Cardiac atrium fibroblast (primary cell): ENCODE data around the gene MFSD1. TPM values are rescaled to one million over a fixed set of nuclear protein-coding genes. Genes with fewer than 3 reads are reported as not detected.

ENCODE experiments used
- total RNA-seq: library from RNA; depleted of rRNA; stranded (reverse); fragments of >200 nt; gene quantifications from 2 replicates; pipeline ENCODE4 v1.2.3, GENCODE V29; 2015

Gene MFSD1, protein sequence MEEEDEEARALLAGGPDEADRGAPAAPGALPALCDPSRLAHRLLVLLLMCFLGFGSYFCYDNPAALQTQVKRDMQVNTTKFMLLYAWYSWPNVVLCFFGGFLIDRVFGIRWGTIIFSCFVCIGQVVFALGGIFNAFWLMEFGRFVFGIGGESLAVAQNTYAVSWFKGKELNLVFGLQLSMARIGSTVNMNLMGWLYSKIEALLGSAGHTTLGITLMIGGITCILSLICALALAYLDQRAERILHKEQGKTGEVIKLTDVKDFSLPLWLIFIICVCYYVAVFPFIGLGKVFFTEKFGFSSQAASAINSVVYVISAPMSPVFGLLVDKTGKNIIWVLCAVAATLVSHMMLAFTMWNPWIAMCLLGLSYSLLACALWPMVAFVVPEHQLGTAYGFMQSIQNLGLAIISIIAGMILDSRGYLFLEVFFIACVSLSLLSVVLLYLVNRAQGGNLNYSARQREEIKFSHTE
- total RNA-seq: 65.6 and 68.8 TPM in 2 replicates

DNA sequence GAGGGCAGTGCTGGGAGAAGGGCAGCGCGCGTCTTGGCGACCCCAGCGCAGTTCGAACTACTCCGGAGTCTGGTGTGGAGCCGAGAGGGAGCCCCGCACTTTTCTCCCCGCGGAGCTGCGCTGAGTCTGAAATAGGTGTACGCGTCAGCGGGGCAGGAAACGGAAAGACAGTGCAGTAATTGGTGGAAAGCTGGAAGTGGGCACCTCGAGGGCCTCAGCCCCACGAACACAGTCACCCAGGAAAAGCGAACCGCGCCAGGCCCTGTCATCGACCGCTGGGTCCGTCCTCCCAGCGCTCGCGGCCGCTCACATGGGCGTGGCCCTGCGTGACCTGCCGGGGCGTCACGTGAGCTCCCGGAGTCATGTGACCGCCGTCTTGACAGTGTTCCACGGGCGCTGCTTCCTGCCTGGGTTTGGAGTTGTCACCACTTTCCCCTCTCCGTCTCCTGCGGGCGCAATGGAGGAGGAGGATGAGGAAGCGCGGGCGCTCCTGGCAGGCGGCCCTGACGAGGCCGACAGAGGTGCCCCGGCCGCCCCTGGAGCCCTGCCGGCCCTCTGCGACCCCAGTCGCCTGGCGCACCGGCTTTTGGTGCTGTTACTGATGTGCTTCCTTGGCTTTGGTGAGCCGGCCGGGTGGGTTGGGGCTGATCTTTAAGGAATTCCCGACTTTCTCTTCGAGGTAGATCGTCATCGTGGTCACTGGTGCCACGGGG lies at the start of gene MFSD1:
Gene MFSD1, plus strand, starts transcription at position 359 of the 713 bp plus-strand sequence. Its CDS starts 99 bp downstream, at position 458.

Other genes starting within 250 kb of the MFSD1 start
- gene MLF1, start 230.9 kb upstream of the MFSD1 start, total RNA-seq: 4.9 and 16.8 TPM in 2 replicates
- gene GFM1, start 157.5 kb upstream of the MFSD1 start, total RNA-seq: 26.6 and 27.1 TPM in 2 replicates
- gene LXN, start 129.4 kb upstream of the MFSD1 start, total RNA-seq: 30.5 and 43.9 TPM in 2 replicates
- gene RARRES1, start 69.6 kb upstream of the MFSD1 start, total RNA-seq: 5.8 and 13.9 TPM in 2 replicates